GM21529 (cell line): ENCODE results near the gene PTTG2.

ENCODE experiments used
- ATAC-seq: cut with Tn5 transposase; IDR thresholded peaks from one replicate; pipeline ENCODE4 v1.9.1; 2021; ENCODE audit not compliant: unreplicated experiment

The PTTG2 gene

DNA sequence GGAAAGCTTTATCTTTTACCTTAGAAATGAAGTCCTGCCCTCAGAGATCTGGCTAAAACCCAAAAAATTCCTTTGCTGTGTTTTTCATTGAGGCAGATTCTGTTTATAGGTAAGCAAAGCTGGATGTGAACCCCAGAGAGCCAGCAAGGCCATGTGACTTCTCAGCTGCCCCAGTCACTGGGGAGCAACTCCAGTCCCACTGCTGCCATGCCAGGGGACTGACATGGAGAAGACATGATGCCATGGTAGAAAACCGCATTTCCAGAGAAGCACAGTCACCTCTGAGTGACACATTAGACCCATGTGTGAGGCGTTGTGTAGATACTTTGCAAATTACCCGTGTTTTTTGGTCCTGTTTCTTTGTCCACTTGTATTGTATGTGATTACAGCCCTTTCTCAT lies 45.4 kb downstream of the PTTG2 start:
- ATAC-seq: no peak

DNA sequence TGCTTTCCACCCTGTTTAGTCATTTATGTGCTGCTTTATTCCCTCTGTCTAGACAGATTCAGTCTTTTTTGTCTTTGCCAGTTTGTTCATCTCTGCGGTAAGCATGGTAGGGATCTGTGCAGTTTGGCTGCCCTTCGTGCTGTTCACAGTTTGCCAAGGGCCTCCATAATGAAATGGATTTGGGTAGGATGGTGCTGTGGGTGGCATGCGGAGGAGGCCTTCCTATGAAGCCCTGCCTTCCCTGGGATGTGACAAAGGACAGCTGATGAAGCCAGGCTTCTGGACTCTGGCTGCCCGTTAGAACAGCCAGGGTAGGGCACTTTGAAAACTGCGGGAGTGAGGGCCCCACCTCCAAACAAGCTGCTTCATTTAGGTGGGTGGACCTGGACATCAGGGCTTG lies 47.4 kb downstream of the PTTG2 start:
- ATAC-seq: no peak

DNA sequence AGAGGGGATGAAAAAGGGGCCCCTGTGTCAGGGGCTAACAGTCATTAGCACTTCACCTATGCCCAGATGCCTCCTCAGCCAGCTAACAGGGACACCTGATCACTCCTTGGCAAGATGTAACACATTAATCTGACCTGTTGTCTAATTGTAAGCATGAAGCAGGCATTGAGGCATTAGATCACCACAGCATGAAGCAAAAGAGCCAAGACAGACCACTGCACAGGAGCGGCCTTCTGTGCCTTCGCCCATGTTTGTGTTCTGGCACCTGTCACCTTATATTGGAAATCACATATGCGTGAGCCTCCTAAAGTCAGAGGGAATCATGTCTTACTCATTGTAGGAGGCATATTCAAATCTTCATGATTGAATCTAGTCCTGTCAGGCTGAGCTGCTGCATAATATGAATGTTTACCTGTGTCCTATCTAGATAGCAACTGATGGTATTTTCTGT lies 48.4 kb downstream of the PTTG2 start:
- no peak for ATAC-seq

DNA sequence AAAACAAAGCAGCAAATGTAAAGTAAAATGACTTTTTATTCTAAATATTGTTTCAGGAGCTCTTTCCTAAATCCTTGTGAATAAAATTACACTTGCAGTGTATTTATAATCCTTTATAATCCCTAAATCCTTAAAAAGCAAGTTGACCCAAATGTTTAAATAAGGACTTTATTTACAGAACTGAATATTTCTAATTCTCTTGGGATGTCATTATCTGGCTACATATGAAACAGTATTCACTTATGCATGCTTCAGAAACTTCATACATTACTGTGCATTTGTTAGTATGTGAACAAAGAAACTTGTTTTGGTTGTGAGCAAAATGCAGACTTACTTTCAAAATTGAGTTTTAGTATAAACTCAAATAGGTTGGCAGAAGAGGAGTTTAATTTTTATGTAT lies 49.2 kb downstream of the PTTG2 start:
- no peak for ATAC-seq

DNA sequence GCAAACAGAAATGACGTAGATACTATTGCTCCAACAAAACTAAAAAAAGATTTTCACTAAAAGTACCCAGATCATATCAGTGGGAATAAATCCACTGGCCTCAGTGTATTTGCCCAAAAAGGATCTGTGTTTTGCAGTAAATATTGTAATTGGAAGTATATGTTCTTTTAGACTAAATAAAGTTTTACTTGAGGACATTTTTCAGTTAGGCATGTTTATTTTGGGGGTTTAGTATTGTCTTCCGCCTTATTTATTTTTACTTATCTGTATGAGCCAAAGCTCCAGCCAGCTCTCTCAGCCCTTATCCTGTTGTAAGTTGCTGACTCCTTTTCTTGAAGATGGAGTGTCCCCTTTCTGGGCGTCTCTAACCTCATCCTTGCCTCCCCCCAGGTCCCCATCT lies 49.8 kb downstream of the PTTG2 start:
- ATAC-seq: no peak
